Body of pancreas (tissue), 4 donors: ENCODE data around the gene MARS1.

Experiments used
- POLR2A ChIP-seq, 3 donors: fragments of 450-650 bp; IDR thresholded peaks; one replicate each; pipeline ENCODE4 v1.6.1; 2016; ENCODE audit warnings: antibody characterized with exemption in 3 of 3, mild to moderate bottlenecking in 2 of 3
- TF ChIP-seq, protein P1 (sequence below), 7 experiments: fragments of 450-650 bp in 4 of 7; fragments of 200-600 bp in 3 of 7; sonication (generic) in 3 of 7; IDR thresholded peaks; one replicate each; pipeline ENCODE4 v1.5.1; 2016 to 2019; ENCODE audit warnings: antibody characterized with exemption in 7 of 7

DNA sequence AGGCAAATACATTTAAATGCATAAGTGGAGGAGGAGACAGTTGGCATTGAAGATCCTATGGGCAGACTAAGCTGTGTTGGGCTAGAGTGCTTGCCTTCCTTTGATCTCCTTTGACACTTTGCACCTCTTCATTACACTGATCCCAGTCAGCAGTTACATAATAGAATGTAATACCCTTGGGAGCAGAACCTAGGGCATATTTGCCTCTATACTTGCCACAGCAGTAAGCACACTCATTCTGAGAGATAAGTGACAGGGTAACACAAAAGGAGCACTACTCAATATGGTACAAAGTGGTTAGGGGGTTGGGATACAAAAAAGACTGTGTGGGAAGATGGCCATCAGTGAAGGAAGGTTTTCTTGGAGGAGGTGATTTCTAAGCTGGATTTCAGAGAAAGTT is 9.0 kb downstream of the MARS1 start:
- TF ChIP-seq, protein P1, sequence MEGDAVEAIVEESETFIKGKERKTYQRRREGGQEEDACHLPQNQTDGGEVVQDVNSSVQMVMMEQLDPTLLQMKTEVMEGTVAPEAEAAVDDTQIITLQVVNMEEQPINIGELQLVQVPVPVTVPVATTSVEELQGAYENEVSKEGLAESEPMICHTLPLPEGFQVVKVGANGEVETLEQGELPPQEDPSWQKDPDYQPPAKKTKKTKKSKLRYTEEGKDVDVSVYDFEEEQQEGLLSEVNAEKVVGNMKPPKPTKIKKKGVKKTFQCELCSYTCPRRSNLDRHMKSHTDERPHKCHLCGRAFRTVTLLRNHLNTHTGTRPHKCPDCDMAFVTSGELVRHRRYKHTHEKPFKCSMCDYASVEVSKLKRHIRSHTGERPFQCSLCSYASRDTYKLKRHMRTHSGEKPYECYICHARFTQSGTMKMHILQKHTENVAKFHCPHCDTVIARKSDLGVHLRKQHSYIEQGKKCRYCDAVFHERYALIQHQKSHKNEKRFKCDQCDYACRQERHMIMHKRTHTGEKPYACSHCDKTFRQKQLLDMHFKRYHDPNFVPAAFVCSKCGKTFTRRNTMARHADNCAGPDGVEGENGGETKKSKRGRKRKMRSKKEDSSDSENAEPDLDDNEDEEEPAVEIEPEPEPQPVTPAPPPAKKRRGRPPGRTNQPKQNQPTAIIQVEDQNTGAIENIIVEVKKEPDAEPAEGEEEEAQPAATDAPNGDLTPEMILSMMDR (IDR thresholded peaks at IDR 0.05) = no peak
- no peak for TF ChIP-seq POLR2A (IDR thresholded peaks at IDR 0.05)
